Measurements from ENCODE around the gene POLR1F. TPM values are rescaled to one million over a fixed set of nuclear protein-coding genes. Genes with fewer than 3 reads are reported as not detected.

POLR1F gene
- total and polyA plus RNA-seq, 2 of the 4 experiments (the other 2 are of a cell fraction): 6.8 to 16.1 TPM

DNA sequence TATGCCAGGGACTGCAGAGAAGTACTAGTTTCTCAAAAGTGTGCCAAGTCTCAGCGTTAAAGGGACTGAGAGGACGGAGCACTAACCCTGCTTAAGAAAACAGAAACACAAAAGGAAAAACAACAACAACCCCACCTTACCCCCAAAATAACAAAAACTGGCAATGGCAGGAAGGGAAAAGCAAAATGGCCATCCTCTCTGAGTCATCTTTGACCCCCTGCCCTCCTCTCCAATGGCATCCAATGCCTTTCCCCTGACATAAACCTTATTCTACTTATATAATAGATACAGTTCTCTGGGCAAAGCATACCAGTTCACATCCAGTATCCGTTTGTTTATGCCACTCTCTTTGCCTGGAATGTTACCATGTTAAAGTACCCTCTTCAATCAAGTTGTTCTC is 1.6 kb downstream of the POLR1F start:
- BruUV-seq (replicated peaks): no TSS peak
- no peak overlapping the region for H3K9ac ChIP-seq (ENCODE audit: low read depth, low read length)
- H3K9me1 ChIP-seq (ENCODE audit: insufficient read depth, low read length): no peaks in the 10 kb centered on the region
- no peak overlapping the region for H4K5ac ChIP-seq (ENCODE audit: low read depth, low read length)
- 60% methylated on average over 1 of the region's 3 CpGs; no CpG with 5 or more reads in 1 of the 2 experiments for WGBS, 2 experiments (ENCODE audit: extremely low coverage in 2 of 2, insufficient read length in 1 of 2)
- no peaks in the 10 kb centered on the region for H3K36me3 ChIP-seq (ENCODE audit: control insufficient read depth, insufficient read depth, low read length)
- H3K27ac ChIP-seq (ENCODE audit: insufficient read depth, low read length): no peak overlapping the region
- H4K20me1 ChIP-seq (ENCODE audit: insufficient read depth, low read length): no peaks in the 10 kb centered on the region
- no peak overlapping the region for H2BK15ac ChIP-seq (ENCODE audit: low read depth, low read length)
- no peaks in the 10 kb centered on the region for H3K27me3 ChIP-seq (ENCODE audit: control insufficient read depth, insufficient read depth, low read length)
- H2BK20ac ChIP-seq (ENCODE audit: low read depth, low read length): no peak overlapping the region
- H3K23ac ChIP-seq (ENCODE audit: low read depth, low read length): no peak overlapping the region
- H4K8ac ChIP-seq (ENCODE audit: low read depth in 2 of 2, low read length in 2 of 2): no peak overlapping the region
- no peak overlapping the region for H3K56ac ChIP-seq (ENCODE audit: extremely low read depth, insufficient read depth, low read length)
- dilution Hi-C loops (cut with HindIII; ENCODE audit: low sequenced_read_pairs, unreplicated experiment) (no loop called here), in situ Hi-C loops (cut with MboI; ENCODE audit: low sequenced_read_pairs) (no loop called here), intact Hi-C loops (cut with micrococcal nuclease) (no loop called here)
- H3K14ac ChIP-seq (replicated peaks; ENCODE audit: low read depth, low read length): no peak overlapping the region
- no peak overlapping the region for H2AK5ac ChIP-seq (ENCODE audit: low read depth, low read length)
- no peak overlapping the region for H2BK5ac ChIP-seq (ENCODE audit: low read depth, low read length, poor library complexity, severe bottlenecking)
- H2AFZ ChIP-seq (replicated peaks; ENCODE audit: low read length, poor library complexity): no peak overlapping the region
- H3K9me3 ChIP-seq (ENCODE audit: control insufficient read depth, insufficient read depth, low read length): no peaks in the 10 kb centered on the region
- ATAC-seq (ENCODE audit: low read depth) (no peak), DNase-seq (peak; percentile 15)
- H4K91ac ChIP-seq (ENCODE audit: insufficient read depth, low read depth, low read length): no peak overlapping the region
- H3K4me2 ChIP-seq (ENCODE audit: low read depth, low read length): peak overlapping the region; percentile 5; the same call in 1 of the 2 replicates
- peaks cover 11 to 23% of the 10 kb centered on the region in 2 experiments for H3K79me1 ChIP-seq (ENCODE audit: low read depth in 1 of 2, low read length in 2 of 2)
- no peak for TF ChIP-seq POLR2A (IDR thresholded peaks at IDR 0.05; ENCODE audit: low read depth, low read length)
- no peak for TF ChIP-seq CTCF (conservative IDR thresholded peaks at IDR 0.05; ENCODE audit: low read depth, low read length)
- TF ChIP-seq CEBPB (IDR thresholded peaks at IDR 0.05; ENCODE audit: low read depth, low read length): no peak
- TF ChIP-seq SMC3 (IDR thresholded peaks at IDR 0.05; ENCODE audit: low read depth, low read length): no peak
- TF ChIP-seq MXI1 (IDR thresholded peaks at IDR 0.05; ENCODE audit: borderline replicate concordance, low read depth, low read length): no peak
- TF ChIP-seq NFE2L2 (IDR thresholded peaks at IDR 0.05; ENCODE audit: low read depth, low read length): no peak
- no peak for TF ChIP-seq USF2 (IDR thresholded peaks at IDR 0.05; ENCODE audit: low read depth, low read length)
- TF ChIP-seq FOS (IDR thresholded peaks at IDR 0.05; ENCODE audit: low read depth, low read length): no peak
- ChIA-PET POLR2A (ENCODE audit: unreplicated experiment) (no interaction called here), CTCF (no interaction called here)
- H3K4me3 ChIP-seq (ENCODE audit: insufficient read depth, low read depth, low read length): no peak overlapping the region
- H3K4ac ChIP-seq (ENCODE audit: low read depth, low read length): no peak overlapping the region
- H2AK9ac ChIP-seq (replicated peaks; ENCODE audit: low read depth, low read length, poor library complexity): no peak overlapping the region
- H3K18ac ChIP-seq (ENCODE audit: low read depth, low read length): no peak overlapping the region
- no peak overlapping the region for H2BK120ac ChIP-seq (ENCODE audit: low read depth, low read length)
- no peaks in the 10 kb centered on the region for H3K4me1 ChIP-seq (ENCODE audit: control insufficient read depth, insufficient read depth, low read length)

Data from IMR-90 (cell line).